Endothelial cell of umbilical vein (primary cell): ENCODE results near the gene IGSF22.

Experiments used
- JUN ChIP-seq: IDR thresholded peaks from 2 replicates; pipeline ENCODE4 v1.6.1; 2011; ENCODE audit warnings: borderline replicate concordance, low read depth; ENCODE audit not compliant: insufficient read length, insufficient read depth
- POLR2A ChIP-seq: IDR thresholded peaks from 2 replicates; pipeline ENCODE4 v1.6.1; 2012; ENCODE audit warnings: low read depth, mild to moderate bottlenecking, control low read depth, low read length
- POLR2AphosphoS5 ChIP-seq: IDR thresholded peaks from 2 replicates; pipeline ENCODE4 v1.6.1; 2012; ENCODE audit warnings: low read depth, mild to moderate bottlenecking, control low read depth, low read length, moderate library complexity; ENCODE audit not compliant: insufficient read depth
- TF ChIP-seq, protein P1 (sequence below), 2 donors: IDR thresholded peaks; 1 replicate in 1 of 2; 2 replicates in 1 of 2; pipeline ENCODE4 v1.5.1; 2011; ENCODE audit warnings: low read length in 2 of 2, mild to moderate bottlenecking in 2 of 2, moderate library complexity in 2 of 2, control low read depth in 1 of 2, inconsistent platforms in 1 of 2, low read depth in 1 of 2; ENCODE audit not compliant: insufficient read depth in 1 of 2; ENCODE audit errors: extremely low read depth in 1 of 2

DNA sequence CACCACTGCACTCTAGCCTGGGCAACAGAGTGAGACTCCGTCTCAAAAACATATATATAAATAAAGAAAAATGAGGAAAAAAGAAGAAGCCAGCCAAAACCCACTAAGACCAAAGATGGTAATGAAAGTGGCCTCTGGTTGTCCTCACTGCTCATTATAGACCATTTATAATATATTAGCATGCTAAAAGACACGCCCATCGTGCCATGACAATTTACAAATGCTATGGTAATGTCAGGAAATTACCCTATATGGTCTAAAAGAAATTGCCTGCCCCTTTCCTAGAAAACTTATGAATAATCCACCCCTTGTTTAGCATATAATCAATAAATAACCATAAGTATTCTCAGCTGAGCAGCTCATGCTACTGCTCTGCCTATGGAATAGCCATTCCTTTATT lies 43.5 kb downstream of the IGSF22 start:
- TF ChIP-seq POLR2AphosphoS5 (no peak), POLR2A (no peak), JUN (no peak)
- TF ChIP-seq, protein P1, sequence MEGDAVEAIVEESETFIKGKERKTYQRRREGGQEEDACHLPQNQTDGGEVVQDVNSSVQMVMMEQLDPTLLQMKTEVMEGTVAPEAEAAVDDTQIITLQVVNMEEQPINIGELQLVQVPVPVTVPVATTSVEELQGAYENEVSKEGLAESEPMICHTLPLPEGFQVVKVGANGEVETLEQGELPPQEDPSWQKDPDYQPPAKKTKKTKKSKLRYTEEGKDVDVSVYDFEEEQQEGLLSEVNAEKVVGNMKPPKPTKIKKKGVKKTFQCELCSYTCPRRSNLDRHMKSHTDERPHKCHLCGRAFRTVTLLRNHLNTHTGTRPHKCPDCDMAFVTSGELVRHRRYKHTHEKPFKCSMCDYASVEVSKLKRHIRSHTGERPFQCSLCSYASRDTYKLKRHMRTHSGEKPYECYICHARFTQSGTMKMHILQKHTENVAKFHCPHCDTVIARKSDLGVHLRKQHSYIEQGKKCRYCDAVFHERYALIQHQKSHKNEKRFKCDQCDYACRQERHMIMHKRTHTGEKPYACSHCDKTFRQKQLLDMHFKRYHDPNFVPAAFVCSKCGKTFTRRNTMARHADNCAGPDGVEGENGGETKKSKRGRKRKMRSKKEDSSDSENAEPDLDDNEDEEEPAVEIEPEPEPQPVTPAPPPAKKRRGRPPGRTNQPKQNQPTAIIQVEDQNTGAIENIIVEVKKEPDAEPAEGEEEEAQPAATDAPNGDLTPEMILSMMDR (IDR thresholded peaks at IDR 0.05; ENCODE audit: extremely low read depth in 1 of 2, insufficient read depth in 1 of 2, low read depth in 1 of 2, low read length in 2 of 2) = no peak
